H1 (cell line): ENCODE results near the gene FAAH2.

ENCODE experiments used
- CBX8 ChIP-seq: fragments of 300-800, 300-1000 bp; sonication (generic); IDR thresholded peaks from 2 replicates; pipeline ENCODE4 v1.7.1; 2016; ENCODE audit warnings: low read depth, low read length, borderline replicate concordance
- CHD1 ChIP-seq: IDR thresholded peaks from 2 replicates; pipeline ENCODE4 v1.6.1; 2012; ENCODE audit warnings: low read depth, low read length, improper control_type of control experiment
- CHD2 ChIP-seq: IDR thresholded peaks from 2 replicates; pipeline ENCODE4 v1.6.1; 2012; ENCODE audit warnings: low read length, improper control_type of control experiment
- EP300 ChIP-seq, 2 experiments: IDR thresholded peaks; 1 replicate in 1 of 2; 2 replicates in 1 of 2; pipeline ENCODE4 v1.6.1; 2011 to 2012; ENCODE audit warnings: low read depth in 2 of 2, low read length in 2 of 2, mild to moderate bottlenecking in 2 of 2, borderline replicate concordance in 1 of 2, inconsistent platforms in 1 of 2, moderate library complexity in 1 of 2
- JUND ChIP-seq: IDR thresholded peaks from 2 replicates; pipeline ENCODE4 v1.6.1; 2011; ENCODE audit warnings: mild to moderate bottlenecking, improper control_type of control experiment, low read length
- POLR2A ChIP-seq, 2 experiments: IDR thresholded peaks; 1 replicate in 1 of 2; 2 replicates in 1 of 2; pipeline ENCODE4 v1.6.1; 2011; ENCODE audit warnings: low read depth in 2 of 2, low read length in 2 of 2, mild to moderate bottlenecking in 2 of 2; ENCODE audit errors: control extremely low read depth in 1 of 2
- SRF ChIP-seq: IDR thresholded peaks from 2 replicates; pipeline ENCODE4 v1.6.1; 2011; ENCODE audit warnings: mild to moderate bottlenecking, low read depth, low read length, moderate library complexity
- TBP ChIP-seq: IDR thresholded peaks from 2 replicates; pipeline ENCODE4 v1.6.1; 2011; ENCODE audit warnings: low read depth, low read length, improper control_type of control experiment
- TCF12 ChIP-seq: IDR thresholded peaks from 2 replicates; pipeline ENCODE4 v1.6.1; 2011; ENCODE audit warnings: low read depth, mild to moderate bottlenecking, low read length
- TF ChIP-seq, protein P1 (sequence below), 3 experiments: IDR thresholded peaks; 1 replicate in 2 of 3; 2 replicates in 1 of 3; pipeline versions ENCODE4 v1.5.1 to v1.6.1; 2011; ENCODE audit warnings: low read length in 3 of 3, mild to moderate bottlenecking in 3 of 3, inconsistent platforms in 2 of 3, low read depth in 1 of 3, moderate library complexity in 1 of 3; ENCODE audit not compliant: insufficient read depth in 1 of 3; ENCODE audit errors: control extremely low read depth in 1 of 3
- TF ChIP-seq, protein P2 (sequence below): IDR thresholded peaks from 2 replicates; pipeline ENCODE4 v1.6.1; 2012; ENCODE audit warnings: inconsistent platforms

- no peak for TF ChIP-seq TCF12
- TF ChIP-seq, protein P1, sequence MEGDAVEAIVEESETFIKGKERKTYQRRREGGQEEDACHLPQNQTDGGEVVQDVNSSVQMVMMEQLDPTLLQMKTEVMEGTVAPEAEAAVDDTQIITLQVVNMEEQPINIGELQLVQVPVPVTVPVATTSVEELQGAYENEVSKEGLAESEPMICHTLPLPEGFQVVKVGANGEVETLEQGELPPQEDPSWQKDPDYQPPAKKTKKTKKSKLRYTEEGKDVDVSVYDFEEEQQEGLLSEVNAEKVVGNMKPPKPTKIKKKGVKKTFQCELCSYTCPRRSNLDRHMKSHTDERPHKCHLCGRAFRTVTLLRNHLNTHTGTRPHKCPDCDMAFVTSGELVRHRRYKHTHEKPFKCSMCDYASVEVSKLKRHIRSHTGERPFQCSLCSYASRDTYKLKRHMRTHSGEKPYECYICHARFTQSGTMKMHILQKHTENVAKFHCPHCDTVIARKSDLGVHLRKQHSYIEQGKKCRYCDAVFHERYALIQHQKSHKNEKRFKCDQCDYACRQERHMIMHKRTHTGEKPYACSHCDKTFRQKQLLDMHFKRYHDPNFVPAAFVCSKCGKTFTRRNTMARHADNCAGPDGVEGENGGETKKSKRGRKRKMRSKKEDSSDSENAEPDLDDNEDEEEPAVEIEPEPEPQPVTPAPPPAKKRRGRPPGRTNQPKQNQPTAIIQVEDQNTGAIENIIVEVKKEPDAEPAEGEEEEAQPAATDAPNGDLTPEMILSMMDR (IDR thresholded peaks at IDR 0.05; ENCODE audit: control extremely low read depth in 1 of 3, insufficient read depth in 1 of 3, low read depth in 1 of 3, low read length in 3 of 3): no peak
- TF ChIP-seq, protein P2, sequence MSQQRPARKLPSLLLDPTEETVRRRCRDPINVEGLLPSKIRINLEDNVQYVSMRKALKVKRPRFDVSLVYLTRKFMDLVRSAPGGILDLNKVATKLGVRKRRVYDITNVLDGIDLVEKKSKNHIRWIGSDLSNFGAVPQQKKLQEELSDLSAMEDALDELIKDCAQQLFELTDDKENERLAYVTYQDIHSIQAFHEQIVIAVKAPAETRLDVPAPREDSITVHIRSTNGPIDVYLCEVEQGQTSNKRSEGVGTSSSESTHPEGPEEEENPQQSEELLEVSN: no peak
- TF ChIP-seq CHD1: no peak
- no peak for TF ChIP-seq SRF
- no peak for TF ChIP-seq JUND
- TF ChIP-seq POLR2A (IDR thresholded peaks at IDR 0.05; ENCODE audit: control extremely low read depth in 1 of 2, low read depth in 2 of 2, low read length in 2 of 2): no peak
- no peak for TF ChIP-seq CHD2
- TF ChIP-seq CBX8: no peak
- no peak for TF ChIP-seq EP300 (IDR thresholded peaks at IDR 0.05; ENCODE audit: borderline replicate concordance in 1 of 2, low read depth in 2 of 2, low read length in 2 of 2)
- TF ChIP-seq TBP: no peak
These were observed 233.1 kb downstream of the FAAH2 start for GRCh38 chrX:57519578-57520118.
